Endodermal cell (in vitro differentiated cells): Measurements from ENCODE around the gene NEURL2. TPM values are rescaled to one million over a fixed set of nuclear protein-coding genes. Genes with fewer than 3 reads are reported as not detected.

Experiments used
- DNase-seq: peaks from one replicate; pipeline ENCODE4 v3.0.0-alpha.2; 2017
- H3K27ac ChIP-seq: 2 replicates; pipeline ENCODE4 v1.5.1; 2013; ENCODE audit warnings: mild to moderate bottlenecking, low read depth, low read length, moderate library complexity
- H3K27me3 ChIP-seq: 2 replicates; pipeline ENCODE4 v1.6.1; 2013; ENCODE audit warnings: mild to moderate bottlenecking, low read length, moderate library complexity; ENCODE audit not compliant: insufficient read depth, control insufficient read depth, poor library complexity, severe bottlenecking
- H3K36me3 ChIP-seq: 2 replicates; pipeline ENCODE4 v1.7.0; 2013; ENCODE audit warnings: mild to moderate bottlenecking, low read length, moderate library complexity; ENCODE audit not compliant: control insufficient read depth, insufficient read depth
- H3K4me1 ChIP-seq: one replicate; pipeline ENCODE4 v1.7.0; 2013; ENCODE audit warnings: low read length; ENCODE audit not compliant: control insufficient read depth, insufficient read depth
- H3K4me3 ChIP-seq: 2 replicates; pipeline ENCODE4 v1.5.1; 2013; ENCODE audit warnings: mild to moderate bottlenecking, low read length, moderate library complexity
- H3K9ac ChIP-seq: 2 replicates; pipeline ENCODE4 v1.6.1; 2013; ENCODE audit warnings: mild to moderate bottlenecking, low read length, moderate library complexity; ENCODE audit not compliant: poor library complexity, severe bottlenecking; ENCODE audit errors: extremely low read depth
- H3K9me3 ChIP-seq: 2 replicates; pipeline ENCODE4 v1.6.1; 2013; ENCODE audit warnings: mild to moderate bottlenecking, low read length, moderate library complexity; ENCODE audit not compliant: control insufficient read depth
- H3K27ac Mint-ChIP-seq: 2 replicates; pipeline ENCODE4 v1.8.0; 2020; ENCODE audit warnings: mixed read lengths
- H3K27me3 Mint-ChIP-seq: 2 replicates; pipeline ENCODE4 v1.8.0; 2021; ENCODE audit warnings: mild to moderate bottlenecking, mixed read lengths; ENCODE audit not compliant: insufficient read depth
- H3K36me3 Mint-ChIP-seq: 2 replicates; pipeline ENCODE4 v1.8.0; 2020; ENCODE audit warnings: low read depth, mixed read lengths
- H3K4me1 Mint-ChIP-seq: 2 replicates; pipeline ENCODE4 v1.8.0; 2020; ENCODE audit warnings: mixed read lengths
- H3K4me3 Mint-ChIP-seq: 2 replicates; pipeline ENCODE4 v1.8.0; 2020; ENCODE audit warnings: mild to moderate bottlenecking, moderate library complexity, mixed read lengths
- H3K9me3 Mint-ChIP-seq: 2 replicates; pipeline ENCODE4 v1.8.0; 2020; ENCODE audit warnings: mild to moderate bottlenecking, mixed read lengths
- WGBS, 2 experiments: methylation state at CpG; one replicate each; pipeline versions ENCODE4 v1.1.5 to v1.1.7; 2013; ENCODE audit warnings: missing lambda C conversion rate in 2 of 2, mixed read lengths in 1 of 2; ENCODE audit not compliant: insufficient coverage in 1 of 2, insufficient read length in 1 of 2; 5-methylcytosine and 5-hydroxymethylcytosine counted together
- total RNA-seq, 2 donors: library from RNA; stranded (reverse); fragmentation: NEBNext Ultra II Directional in 1 of 2; extraction: Animal tissue kit (Norgen Biotek cat#: 25700) in 1 of 2; gene quantifications; 2 replicates in 1 of 2; 3 replicates in 1 of 2; pipeline ENCODE4 v1.2.1, GENCODE V29; 2021
- TF ChIP-seq, protein P1 (sequence below): fragments of 200-600 bp; sonication (generic); conservative IDR thresholded peaks from 2 replicates; pipeline ENCODE4 v1.5.0; 2021; ENCODE audit warnings: antibody characterized with exemption, mild to moderate bottlenecking

Gene NEURL2
- total RNA-seq, 2 donors from 2014 or later: 4.4 to 6.4 TPM

- Histone ChIP-seq H3K4me1 (no peaks in the 10 kb centered on the region), H3K9me3 (no peaks in the 10 kb centered on the region), H3K4me3 (no peak overlapping the region), H3K27me3 (no peaks in the 10 kb centered on the region), H3K27ac (no peak overlapping the region), H3K36me3 (peaks cover 66% of the 10 kb centered on the region), H3K9ac (no peak overlapping the region)
- Mint-ChIP-seq H3K9me3 (no peaks in the 10 kb centered on the region), H3K27me3 (no peaks in the 10 kb centered on the region), H3K27ac (no peak overlapping the region), H3K4me3 (no peak overlapping the region), H3K4me1 (no peaks in the 10 kb centered on the region), H3K36me3 (peaks cover 48% of the 10 kb centered on the region)
- no peak for DNase-seq
- TF ChIP-seq, protein P1, sequence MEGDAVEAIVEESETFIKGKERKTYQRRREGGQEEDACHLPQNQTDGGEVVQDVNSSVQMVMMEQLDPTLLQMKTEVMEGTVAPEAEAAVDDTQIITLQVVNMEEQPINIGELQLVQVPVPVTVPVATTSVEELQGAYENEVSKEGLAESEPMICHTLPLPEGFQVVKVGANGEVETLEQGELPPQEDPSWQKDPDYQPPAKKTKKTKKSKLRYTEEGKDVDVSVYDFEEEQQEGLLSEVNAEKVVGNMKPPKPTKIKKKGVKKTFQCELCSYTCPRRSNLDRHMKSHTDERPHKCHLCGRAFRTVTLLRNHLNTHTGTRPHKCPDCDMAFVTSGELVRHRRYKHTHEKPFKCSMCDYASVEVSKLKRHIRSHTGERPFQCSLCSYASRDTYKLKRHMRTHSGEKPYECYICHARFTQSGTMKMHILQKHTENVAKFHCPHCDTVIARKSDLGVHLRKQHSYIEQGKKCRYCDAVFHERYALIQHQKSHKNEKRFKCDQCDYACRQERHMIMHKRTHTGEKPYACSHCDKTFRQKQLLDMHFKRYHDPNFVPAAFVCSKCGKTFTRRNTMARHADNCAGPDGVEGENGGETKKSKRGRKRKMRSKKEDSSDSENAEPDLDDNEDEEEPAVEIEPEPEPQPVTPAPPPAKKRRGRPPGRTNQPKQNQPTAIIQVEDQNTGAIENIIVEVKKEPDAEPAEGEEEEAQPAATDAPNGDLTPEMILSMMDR: no peak
- 90 to 100% methylated on average over 5 to 12 of the region's 12 CpGs for WGBS, 2 experiments
Measured at GRCh38 chr20:45898285-45898684, 7.3 kb upstream of the NEURL2 start.

DNA sequence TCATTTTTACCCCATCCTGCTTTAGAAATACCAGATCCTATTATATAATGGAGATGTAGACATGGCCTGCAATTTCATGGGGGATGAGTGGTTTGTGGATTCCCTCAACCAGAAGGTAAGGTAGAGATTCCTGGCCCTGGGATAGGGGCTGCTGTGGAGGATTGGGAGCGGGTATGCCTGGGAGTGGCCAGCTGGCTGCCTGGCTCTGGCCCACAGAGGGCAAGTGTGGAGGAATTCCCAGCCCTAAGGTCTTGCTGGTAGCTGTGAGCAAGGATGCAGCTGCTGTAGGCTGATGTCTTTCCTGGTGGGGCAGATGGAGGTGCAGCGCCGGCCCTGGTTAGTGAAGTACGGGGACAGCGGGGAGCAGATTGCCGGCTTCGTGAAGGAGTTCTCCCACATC is 6.7 kb upstream of the NEURL2 start:
- H3K36me3 ChIP-seq: peaks cover 66% of the 10 kb centered on the region
- Mint-ChIP-seq H3K27me3 (no peaks in the 10 kb centered on the region), H3K4me1 (no peaks in the 10 kb centered on the region), H3K9me3 (no peaks in the 10 kb centered on the region), H3K27ac (no peak overlapping the region), H3K36me3 (peaks cover 47% of the 10 kb centered on the region), H3K4me3 (no peak overlapping the region)
- no peaks in the 10 kb centered on the region for H3K4me1 ChIP-seq
- H3K4me3 ChIP-seq: no peak overlapping the region
- no peaks in the 10 kb centered on the region for H3K9me3 ChIP-seq
- 94 to 98% methylated on average over 6 to 7 of the region's 7 CpGs for WGBS, 2 experiments
- TF ChIP-seq, protein P1: no peak
- no peak overlapping the region for H3K27ac ChIP-seq
- H3K9ac ChIP-seq: no peak overlapping the region
- DNase-seq: no peak
- no peaks in the 10 kb centered on the region for H3K27me3 ChIP-seq

DNA sequence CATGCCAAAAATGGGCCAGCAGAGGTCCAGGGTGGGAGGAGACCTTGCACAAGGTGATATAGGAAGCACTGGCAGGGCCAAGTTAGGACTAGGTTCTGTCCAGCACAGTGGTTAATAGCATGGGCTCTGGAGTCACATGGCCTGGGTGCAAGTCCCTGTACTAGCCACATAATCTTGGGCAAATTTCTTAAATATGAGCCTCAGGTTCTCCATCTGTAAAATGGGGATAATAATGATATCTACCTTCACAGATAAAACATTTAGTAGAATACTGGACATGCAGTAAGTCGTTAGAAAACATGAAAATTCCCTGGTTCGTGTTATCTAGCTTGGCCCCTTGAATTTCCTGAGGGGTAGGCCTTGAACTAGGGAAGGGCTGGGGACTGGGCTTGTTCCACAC is 6.3 kb upstream of the NEURL2 start:
- H3K9ac ChIP-seq: no peak overlapping the region
- Mint-ChIP-seq H3K4me1 (peaks cover under 1% of the 10 kb centered on the region), H3K9me3 (no peaks in the 10 kb centered on the region), H3K36me3 (peaks cover 44% of the 10 kb centered on the region), H3K27me3 (no peaks in the 10 kb centered on the region), H3K27ac (no peak overlapping the region), H3K4me3 (no peak overlapping the region)
- H3K27ac ChIP-seq: no peak overlapping the region
- DNase-seq: no peak
- H3K27me3 ChIP-seq: no peaks in the 10 kb centered on the region
- no peaks in the 10 kb centered on the region for H3K4me1 ChIP-seq
- H3K9me3 ChIP-seq: no peaks in the 10 kb centered on the region
- no peak overlapping the region for H3K4me3 ChIP-seq
- WGBS, 2 experiments: 100% methylated on average over 2 of the region's 2 CpGs; no CpG with 5 or more reads in 1 of the 2 experiments
- H3K36me3 ChIP-seq: peaks cover 66% of the 10 kb centered on the region
- TF ChIP-seq, protein P1: no peak
